Activated T-helper 17 cell treated with anti-CD3 and anti-CD28 coated beads, Interleukin-2, amount 50 U/mL, for 72 hours (primary cell): ENCODE data around the gene SLIT3. TPM values are rescaled to one million over a fixed set of nuclear protein-coding genes. Genes with fewer than 3 reads are reported as not detected.

Experiments used
- ATAC-seq: fragments of 150-1000 bp; cut with Tn5 transposase; replicated peaks from 2 replicates; pipeline ENCODE4 v1.10.0; 2021; ENCODE audit warnings: mild to moderate bottlenecking, moderate library complexity
- H3K27ac Mint-ChIP-seq: one replicate; pipeline ENCODE4 v1.8.0; 2022; ENCODE audit warnings: mixed read lengths
- H3K27me3 Mint-ChIP-seq: one replicate; pipeline ENCODE4 v1.8.0; 2022; ENCODE audit warnings: mixed read lengths
- H3K36me3 Mint-ChIP-seq: one replicate; pipeline ENCODE4 v1.8.0; 2022; ENCODE audit warnings: low read depth, mild to moderate bottlenecking, mixed read lengths
- H3K4me1 Mint-ChIP-seq: one replicate; pipeline ENCODE4 v1.8.0; 2022; ENCODE audit warnings: mixed read lengths
- H3K4me3 Mint-ChIP-seq: one replicate; pipeline ENCODE4 v1.8.0; 2022; ENCODE audit warnings: mild to moderate bottlenecking, mixed read lengths
- H3K9me3 Mint-ChIP-seq: one replicate; pipeline ENCODE4 v1.8.0; 2022; ENCODE audit warnings: mixed read lengths
- total RNA-seq, 2 donors: library from RNA; stranded (reverse); gene quantifications; one replicate each; pipeline ENCODE4 v1.2.3, GENCODE V29; 2022

The SLIT3 gene
- total RNA-seq, 2 donors from 2014 or later = 0.26 TPM; not detected in 1

DNA sequence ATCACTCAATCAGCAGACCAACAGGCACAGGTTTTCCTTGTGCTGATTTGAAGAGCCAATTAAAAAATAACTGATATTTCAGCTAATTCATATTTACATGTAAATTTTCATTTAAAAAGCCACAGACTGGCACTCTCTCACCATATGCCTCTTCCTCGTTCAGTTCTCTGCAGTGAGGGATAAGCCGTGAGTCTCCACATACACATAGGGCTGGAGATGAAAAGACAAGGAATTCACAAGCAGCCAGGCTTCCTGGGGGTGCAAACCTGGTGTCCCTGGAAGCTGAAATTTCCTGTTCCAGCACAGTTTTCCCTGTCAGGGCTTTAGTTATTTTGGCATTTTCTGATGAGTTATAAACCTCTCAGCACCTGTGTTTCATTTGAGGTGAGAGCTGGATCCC is 397.9 kb downstream of the SLIT3 start:
- Mint-ChIP-seq H3K4me3 (no peak overlapping the region), H3K4me1 (no peaks in the 10 kb centered on the region), H3K27ac (no peak overlapping the region), H3K9me3 (no peaks in the 10 kb centered on the region), H3K36me3 (no peaks in the 10 kb centered on the region), H3K27me3 (peaks cover 13% of the 10 kb centered on the region)
- no peak for ATAC-seq

DNA sequence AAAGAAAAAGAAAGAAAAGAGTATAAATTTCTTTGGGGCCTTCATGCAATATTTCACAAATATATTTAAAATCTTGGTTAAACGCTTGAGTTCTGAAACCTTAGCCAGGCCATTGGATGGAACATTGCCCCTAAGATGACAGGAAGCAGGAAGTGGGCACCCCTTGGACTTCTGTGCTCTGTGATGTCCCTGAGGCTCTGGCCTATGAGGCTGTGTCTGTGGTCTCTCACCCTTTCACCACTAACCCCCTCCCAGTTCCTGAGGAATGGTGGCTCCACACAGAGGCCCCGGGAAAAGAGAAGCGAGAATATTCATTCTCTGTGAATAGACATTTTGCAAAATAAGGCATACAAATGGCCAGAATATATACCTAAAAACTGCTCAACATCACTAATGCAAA is 401.3 kb downstream of the SLIT3 start:
- Mint-ChIP-seq H3K27ac (no peak overlapping the region), H3K4me1 (no peaks in the 10 kb centered on the region), H3K4me3 (no peak overlapping the region), H3K9me3 (no peaks in the 10 kb centered on the region), H3K27me3 (peaks cover 20% of the 10 kb centered on the region), H3K36me3 (no peaks in the 10 kb centered on the region)
- ATAC-seq = no peak

DNA sequence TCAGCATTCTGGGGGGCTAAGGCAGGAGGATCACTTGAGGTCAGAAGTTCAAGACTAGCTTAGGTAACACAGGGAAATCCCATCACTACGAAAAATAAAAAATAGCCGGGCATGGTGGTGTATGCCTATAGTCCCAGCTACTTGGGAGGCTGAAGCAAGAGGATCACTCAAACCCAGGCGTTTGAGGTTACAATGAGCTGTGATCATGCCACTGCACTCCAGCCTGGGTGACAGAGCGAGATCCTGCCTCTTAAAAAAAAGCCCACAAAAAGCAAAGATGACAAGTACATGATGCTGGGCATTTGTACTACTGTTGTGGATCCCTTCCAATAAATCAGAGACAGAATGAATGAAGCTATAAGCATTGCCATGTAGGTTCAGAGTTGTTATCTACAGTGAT is 401.7 kb downstream of the SLIT3 start:
- no peaks in the 10 kb centered on the region for H3K9me3 Mint-ChIP-seq
- no peak for ATAC-seq
- peaks cover 24% of the 10 kb centered on the region for H3K27me3 Mint-ChIP-seq
- no peak overlapping the region for H3K4me3 Mint-ChIP-seq
- H3K27ac Mint-ChIP-seq = no peak overlapping the region
- H3K4me1 Mint-ChIP-seq = no peaks in the 10 kb centered on the region
- no peaks in the 10 kb centered on the region for H3K36me3 Mint-ChIP-seq

DNA sequence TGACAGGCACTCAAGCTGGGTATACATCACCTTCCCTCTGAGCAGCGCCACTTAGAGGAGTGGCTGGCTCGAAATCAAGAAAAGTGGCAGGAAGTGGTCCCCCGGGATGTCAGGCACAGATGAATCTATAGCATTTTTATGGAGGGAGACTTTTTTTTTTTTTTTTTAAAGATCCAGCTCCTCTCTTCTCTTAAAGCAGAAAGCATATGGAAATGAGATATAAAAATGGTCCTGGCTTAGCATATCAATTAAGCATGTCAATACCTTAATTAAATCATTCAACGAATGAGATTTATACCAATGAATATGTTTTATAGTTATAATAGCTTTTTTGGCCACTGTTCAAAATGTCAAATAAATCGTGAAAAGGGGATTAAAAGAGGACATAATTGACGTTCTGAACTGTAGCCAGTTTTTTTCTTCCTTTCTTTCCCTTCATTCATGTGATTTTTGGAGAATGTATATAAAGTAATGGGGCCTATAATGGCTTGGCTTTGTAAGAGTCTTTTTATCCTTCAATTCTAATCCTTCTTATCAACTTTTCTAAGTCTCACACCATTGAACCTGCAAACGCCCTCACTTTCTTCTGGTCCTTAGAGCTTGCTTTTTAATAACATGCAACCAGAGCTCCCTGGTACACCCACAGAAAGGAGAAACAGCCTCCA is 402.6 kb downstream of the SLIT3 start:
- Mint-ChIP-seq H3K4me1 (no peaks in the 10 kb centered on the region), H3K27ac (no peak overlapping the region), H3K27me3 (peaks cover 25% of the 10 kb centered on the region), H3K9me3 (no peaks in the 10 kb centered on the region), H3K36me3 (no peaks in the 10 kb centered on the region), H3K4me3 (no peak overlapping the region)
- ATAC-seq = no peak

DNA sequence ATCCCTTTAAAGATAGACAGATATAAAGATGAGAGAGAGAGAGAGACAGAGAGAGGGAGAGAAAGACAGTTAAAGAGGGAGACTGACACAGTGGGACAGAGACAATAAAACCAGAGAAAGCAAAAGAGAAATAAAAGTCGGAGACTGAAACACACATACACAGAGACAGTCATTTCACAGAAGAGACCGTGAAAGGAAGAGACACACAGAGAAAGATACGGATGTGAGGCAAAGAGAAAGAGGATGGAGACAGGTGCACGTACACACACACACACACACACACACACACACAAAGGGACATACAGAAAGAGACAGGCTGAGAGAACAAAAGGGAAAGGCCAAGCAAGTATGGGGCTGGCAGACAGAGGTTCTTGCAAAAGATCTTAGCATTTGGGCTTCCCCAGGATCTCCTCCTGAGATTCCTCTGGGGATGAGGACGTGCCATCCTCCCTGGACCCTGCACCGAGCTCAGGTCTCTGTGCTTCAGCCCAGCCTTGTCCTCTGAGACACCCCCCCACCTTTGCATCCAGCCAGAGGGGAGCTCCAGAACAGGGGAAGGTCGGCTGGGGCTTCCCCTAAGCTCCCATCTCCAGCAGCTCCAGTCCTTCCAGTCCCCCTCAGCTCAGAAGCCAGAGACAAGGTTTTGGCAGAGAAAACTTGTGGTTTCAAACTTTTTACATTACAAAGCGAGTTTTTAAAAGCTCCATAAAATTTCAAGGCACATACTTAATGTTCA is 403.4 kb downstream of the SLIT3 start:
- ATAC-seq = no peak
- Mint-ChIP-seq H3K4me3 (no peak overlapping the region), H3K27ac (no peak overlapping the region), H3K4me1 (no peaks in the 10 kb centered on the region), H3K36me3 (no peaks in the 10 kb centered on the region), H3K9me3 (no peaks in the 10 kb centered on the region), H3K27me3 (peaks cover 21% of the 10 kb centered on the region)

DNA sequence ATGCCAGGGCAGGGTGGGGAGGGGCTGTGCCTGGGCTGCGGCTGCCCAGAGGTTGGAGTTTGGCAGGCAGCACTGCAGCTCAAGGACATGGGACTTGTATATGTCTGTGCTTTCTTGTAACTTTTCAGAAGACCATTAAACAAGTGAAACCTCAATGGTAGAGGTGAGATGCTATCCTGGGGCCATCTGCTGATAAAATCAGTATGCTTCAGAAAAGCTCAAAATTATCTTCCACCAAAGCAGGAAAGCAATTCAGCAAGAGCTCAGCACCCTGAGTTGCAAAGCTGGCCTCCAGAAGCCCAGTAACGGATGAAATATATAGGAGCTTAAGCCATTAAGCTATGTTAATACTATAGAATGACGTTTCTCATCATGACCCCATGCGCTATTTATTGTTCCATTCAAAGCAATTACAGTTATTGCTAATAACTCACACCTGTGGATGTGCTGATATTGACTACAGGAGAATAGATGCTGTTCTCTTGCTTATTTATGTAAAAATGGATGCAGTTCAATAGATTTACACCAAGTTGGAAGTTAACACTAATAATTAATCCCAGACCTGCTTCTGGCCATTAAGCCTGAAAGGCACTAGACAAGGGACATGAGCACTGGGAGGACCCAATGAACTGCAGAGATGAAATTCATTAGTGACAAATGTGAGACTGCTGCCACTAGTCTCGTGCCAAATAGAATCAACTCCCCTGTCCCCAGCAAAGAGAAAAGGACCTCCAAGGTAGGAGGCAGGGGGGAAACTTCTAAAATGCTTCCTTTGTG is 405.5 kb downstream of the SLIT3 start:
- H3K27me3 Mint-ChIP-seq = peaks cover 26% of the 10 kb centered on the region
- no peaks in the 10 kb centered on the region for H3K36me3 Mint-ChIP-seq
- no peak for ATAC-seq
- H3K9me3 Mint-ChIP-seq = no peaks in the 10 kb centered on the region
- H3K27ac Mint-ChIP-seq = no peak overlapping the region
- no peaks in the 10 kb centered on the region for H3K4me1 Mint-ChIP-seq
- no peak overlapping the region for H3K4me3 Mint-ChIP-seq

DNA sequence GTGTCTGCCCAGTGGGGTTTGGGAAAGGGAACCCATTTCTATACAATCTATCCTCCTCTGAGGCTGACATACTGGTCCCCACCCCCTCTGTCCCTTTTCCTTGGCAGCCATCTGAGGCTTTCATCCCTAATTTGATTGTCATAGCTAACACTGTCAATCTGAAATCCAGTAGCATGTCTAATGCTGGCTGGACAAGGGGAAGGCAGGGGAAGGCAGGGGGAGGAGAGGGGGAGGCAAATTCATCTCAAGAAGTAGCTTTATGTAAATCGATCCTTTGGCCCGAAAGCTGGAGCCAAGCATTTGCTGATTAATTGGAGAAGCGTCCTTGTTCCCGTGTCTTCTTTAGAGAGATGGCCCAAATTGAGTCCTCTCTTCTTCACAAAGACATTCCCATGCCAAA is 407.7 kb downstream of the SLIT3 start:
- H3K27me3 Mint-ChIP-seq = peaks cover 22% of the 10 kb centered on the region
- no peak overlapping the region for H3K4me3 Mint-ChIP-seq
- H3K36me3 Mint-ChIP-seq = no peaks in the 10 kb centered on the region
- no peak overlapping the region for H3K27ac Mint-ChIP-seq
- no peaks in the 10 kb centered on the region for H3K9me3 Mint-ChIP-seq
- ATAC-seq = no peak
- no peaks in the 10 kb centered on the region for H3K4me1 Mint-ChIP-seq

DNA sequence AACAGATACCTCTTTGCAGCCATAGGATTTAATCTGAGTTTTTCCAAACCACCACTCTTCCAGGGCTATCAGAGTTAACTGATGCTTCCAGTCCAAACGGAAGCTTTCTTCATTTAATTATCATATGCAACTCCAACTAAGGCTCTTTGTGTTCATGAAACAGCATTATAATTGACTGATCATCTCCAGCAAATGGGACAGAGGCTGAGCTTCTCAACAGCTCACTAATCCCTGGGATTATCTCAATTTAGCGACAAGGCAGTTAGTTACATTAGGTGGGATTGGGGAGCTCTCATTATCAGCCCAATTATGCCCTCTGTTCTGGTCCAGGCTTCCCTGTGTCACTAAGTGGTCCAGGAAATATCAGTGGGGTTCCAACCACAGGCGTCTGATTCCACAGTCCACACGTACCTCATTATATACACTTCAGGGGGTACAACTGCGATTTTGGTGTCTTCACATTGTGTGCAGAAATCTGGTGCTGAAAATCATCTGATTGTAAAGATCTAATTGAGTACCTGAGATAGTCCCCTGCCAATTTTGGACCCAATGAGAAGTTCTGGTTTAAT is 408.2 kb downstream of the SLIT3 start:
- H3K9me3 Mint-ChIP-seq = no peaks in the 10 kb centered on the region

DNA sequence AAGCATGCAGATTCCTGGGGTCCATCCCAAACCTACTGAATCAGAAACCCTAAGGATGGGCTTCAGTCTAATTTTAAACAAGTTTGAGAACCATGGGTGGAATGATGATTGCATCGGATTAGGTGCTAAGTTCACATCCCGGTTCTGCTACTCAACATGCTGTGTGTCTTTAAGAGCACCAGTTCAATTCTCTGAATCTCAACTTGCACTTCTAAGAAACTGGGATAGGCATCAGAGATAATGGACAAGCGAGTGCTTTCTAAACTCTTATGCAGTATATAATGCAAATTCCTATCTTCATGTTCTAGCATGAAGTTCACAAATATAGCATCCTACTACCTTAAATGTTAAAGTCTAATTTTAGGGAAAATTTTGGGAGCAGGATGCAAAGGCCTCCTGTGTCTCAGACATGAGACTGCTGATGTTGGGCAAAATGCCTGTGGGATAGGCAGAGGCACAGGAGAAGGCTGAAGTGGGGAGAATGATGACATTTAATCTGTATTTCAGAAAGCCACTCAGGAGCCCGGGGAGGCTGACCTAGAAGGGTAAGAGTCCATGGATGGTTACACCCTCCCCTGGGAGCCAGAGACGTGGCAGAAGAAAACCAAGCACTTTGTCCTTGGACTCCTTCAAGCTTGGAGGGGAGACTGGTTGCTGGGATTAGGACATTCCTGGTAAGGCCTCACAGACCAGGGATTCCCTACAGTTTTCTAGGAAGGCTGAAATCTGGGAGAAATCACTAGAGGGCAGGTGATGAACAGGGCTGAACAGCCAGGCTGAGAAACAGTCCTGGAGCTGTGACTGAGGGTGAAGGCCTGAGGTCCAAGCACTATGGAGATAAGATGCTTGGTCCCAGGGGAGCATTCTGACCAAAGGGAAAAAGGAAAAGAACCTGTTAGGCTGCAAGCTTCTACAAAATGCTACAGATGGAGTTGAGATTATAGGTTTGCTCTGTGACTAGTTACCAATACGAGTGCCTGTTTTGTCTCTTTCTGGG is 409.8 kb downstream of the SLIT3 start:
- Mint-ChIP-seq H3K27me3 (peaks cover 14% of the 10 kb centered on the region), H3K9me3 (no peaks in the 10 kb centered on the region), H3K27ac (no peak overlapping the region), H3K4me3 (no peak overlapping the region), H3K4me1 (no peaks in the 10 kb centered on the region), H3K36me3 (no peaks in the 10 kb centered on the region)
- ATAC-seq = no peak

More for the DNA sequence above, 408.2 kb downstream of the SLIT3 start:
- peaks cover 22% of the 10 kb centered on the region for H3K27me3 Mint-ChIP-seq
- no peak overlapping the region for H3K27ac Mint-ChIP-seq
- no peaks in the 10 kb centered on the region for H3K4me1 Mint-ChIP-seq
- no peaks in the 10 kb centered on the region for H3K36me3 Mint-ChIP-seq
- no peak for ATAC-seq
- H3K4me3 Mint-ChIP-seq = no peak overlapping the region

DNA sequence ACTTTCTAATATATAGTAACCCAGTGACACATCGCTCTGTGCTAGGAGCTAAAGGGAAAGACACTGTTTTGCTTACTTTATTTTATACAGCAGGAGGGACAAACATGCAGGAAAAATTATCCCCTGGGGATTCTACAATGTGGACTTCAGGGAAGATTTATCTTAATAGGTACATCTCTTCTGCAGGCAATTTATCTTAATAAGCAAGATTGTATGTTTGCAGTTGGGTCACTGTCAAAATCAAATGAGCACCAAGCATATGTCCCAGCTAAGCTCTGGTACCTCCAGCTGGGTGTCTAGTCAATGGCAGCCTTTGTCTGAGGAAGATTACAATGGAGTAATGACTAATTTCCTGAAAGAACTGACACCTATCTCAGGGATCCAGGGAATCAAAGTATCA is 411.9 kb downstream of the SLIT3 start:
- Mint-ChIP-seq H3K9me3 (no peaks in the 10 kb centered on the region), H3K36me3 (no peaks in the 10 kb centered on the region), H3K27me3 (peaks cover 5% of the 10 kb centered on the region), H3K27ac (no peak overlapping the region), H3K4me1 (no peaks in the 10 kb centered on the region), H3K4me3 (no peak overlapping the region)
- ATAC-seq = no peak

DNA sequence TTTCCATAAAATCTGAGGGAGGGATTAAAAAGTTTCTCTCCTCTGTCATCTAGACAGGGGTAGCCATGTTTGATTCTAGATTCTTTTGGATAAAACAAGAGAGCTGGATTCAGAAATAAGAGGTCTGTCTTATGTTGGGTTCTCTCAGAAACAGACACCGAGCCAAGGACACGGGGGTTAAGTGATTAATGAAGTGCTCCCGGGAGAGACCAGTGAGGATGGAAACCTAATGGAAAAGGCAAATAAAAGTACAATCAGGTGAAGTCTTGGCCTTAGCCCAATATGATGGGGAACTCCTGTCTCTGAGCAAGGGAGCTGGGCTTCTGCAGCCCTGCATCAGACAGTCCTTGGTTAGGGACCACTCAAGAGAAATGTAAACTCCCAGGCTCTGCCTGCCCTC is 413.0 kb downstream of the SLIT3 start:
- H3K9me3 Mint-ChIP-seq = no peaks in the 10 kb centered on the region
- peaks cover 5% of the 10 kb centered on the region for H3K27me3 Mint-ChIP-seq
- H3K4me3 Mint-ChIP-seq = no peak overlapping the region
- no peak overlapping the region for H3K27ac Mint-ChIP-seq
- H3K4me1 Mint-ChIP-seq = no peaks in the 10 kb centered on the region
- no peaks in the 10 kb centered on the region for H3K36me3 Mint-ChIP-seq
- no peak for ATAC-seq

DNA sequence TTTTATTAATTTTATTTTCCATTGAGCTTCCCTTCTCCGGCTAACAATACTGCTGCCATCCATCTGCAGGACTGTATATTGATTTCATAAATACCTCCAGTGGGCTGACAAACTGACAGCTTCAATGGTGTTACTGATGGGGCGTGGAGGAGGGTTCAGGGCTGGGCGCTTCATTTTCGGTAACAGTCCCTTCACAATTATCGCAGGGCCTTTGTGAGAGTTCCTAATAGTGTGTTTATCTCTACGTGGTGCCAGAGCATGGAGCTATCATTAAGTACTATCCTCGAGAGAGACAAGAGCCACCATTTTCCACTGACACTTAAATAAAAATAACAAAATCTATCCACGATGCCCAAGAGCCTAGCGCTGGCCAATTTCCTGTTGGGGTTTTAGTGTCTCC is 414.8 kb downstream of the SLIT3 start:
- H3K9me3 Mint-ChIP-seq = no peaks in the 10 kb centered on the region
- no peak overlapping the region for H3K27ac Mint-ChIP-seq
- H3K27me3 Mint-ChIP-seq = no peaks in the 10 kb centered on the region
- no peak for ATAC-seq
- no peaks in the 10 kb centered on the region for H3K4me1 Mint-ChIP-seq
- H3K4me3 Mint-ChIP-seq = no peak overlapping the region
- H3K36me3 Mint-ChIP-seq = no peaks in the 10 kb centered on the region

DNA sequence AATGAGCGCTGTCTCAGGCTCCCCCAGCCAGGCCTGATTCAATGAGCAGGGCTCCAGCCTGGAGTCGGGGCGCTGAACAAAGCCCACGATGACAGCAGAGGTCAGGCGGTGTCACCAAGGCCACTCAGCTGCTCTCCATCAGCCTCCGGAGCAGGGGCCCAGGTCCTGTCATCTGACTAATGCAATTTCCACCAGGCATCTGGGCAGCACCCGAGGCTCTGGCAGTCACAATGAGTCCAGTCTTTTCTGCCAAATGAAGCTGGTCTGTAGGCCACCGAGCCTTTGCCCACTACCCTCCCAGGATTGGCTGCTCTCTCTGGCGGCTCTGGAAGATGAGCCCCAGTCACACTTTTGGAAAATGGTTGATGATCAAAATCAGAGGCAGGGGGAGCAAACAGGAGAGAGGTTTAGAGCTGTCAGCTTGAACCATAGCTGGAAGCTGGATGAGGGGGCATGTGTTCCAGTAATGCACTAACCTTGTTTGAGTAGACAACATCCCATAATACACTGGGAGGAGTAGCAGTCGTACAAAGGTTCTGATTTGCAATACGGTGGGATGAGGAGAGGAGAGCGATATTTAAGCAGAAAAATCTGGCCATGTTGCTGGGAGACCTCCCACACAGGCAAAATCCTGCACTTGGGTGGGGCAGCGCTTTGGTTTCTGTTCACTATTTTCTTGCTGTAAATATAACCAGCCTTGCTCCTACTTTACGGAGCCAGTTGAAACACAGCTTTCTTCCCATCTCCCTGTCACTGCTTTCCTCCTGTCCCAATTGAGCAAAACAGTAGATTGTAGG is 415.4 kb downstream of the SLIT3 start:
- Mint-ChIP-seq H3K9me3 (no peaks in the 10 kb centered on the region), H3K27me3 (no peaks in the 10 kb centered on the region), H3K4me1 (no peaks in the 10 kb centered on the region), H3K27ac (no peak overlapping the region), H3K36me3 (no peaks in the 10 kb centered on the region), H3K4me3 (no peak overlapping the region)
- no peak for ATAC-seq
